GM12878 (cell line): Measurements from ENCODE around the gene CDC42SE2. TPM values are rescaled to one million over a fixed set of nuclear protein-coding genes. Genes with fewer than 3 reads are reported as not detected.

ENCODE experiments used
- ATAC-seq: fragments of 200-7000 bp; cut with Tn5 transposase; 3 replicates; pipeline ENCODE4 v1.9.1; 2020; ENCODE audit warnings: mild to moderate bottlenecking, moderate library complexity
- BruUV-seq: library from RNA; stranded (reverse); fragments of 400-500 nt; replicated peaks from 2 replicates; lab custom pipeline; 2021; lab: Mats Ljungman, UMichigan
- CTCF ChIA-PET: fragments of 300-600 bp; sonication (Branson Sonifier 250); formaldehyde crosslinking; extraction: SDS; loops from one replicate; lab custom pipeline; 2021; ENCODE audit warnings: inconsistent platforms; lab: Yijun Ruan, JAX
- POLR2A ChIA-PET: fragments of 350-600 bp; formaldehyde crosslinking; extraction: SDS; loops from one replicate; lab custom pipeline; 2021; ENCODE audit warnings: inconsistent platforms; lab: Charles Lee
- RAD21 ChIA-PET: fragments of 300-600 bp; sonication (Branson Sonifier 250); formaldehyde crosslinking; loops from one replicate; lab custom pipeline; 2023; ENCODE audit warnings: antibody characterized with exemption; ENCODE audit not compliant: unreplicated experiment; lab: Charles Lee
- SMC1A ChIA-PET: fragments of 300-600 bp; sonication (Branson Sonifier 250); formaldehyde crosslinking; loops from one replicate; lab custom pipeline; 2023; ENCODE audit not compliant: unreplicated experiment, uncharacterized antibody; lab: Charles Lee
- DNase-seq: peaks from one replicate; pipeline ENCODE4 v3.0.0-alpha.2; 2011; ENCODE audit warnings: low read depth, low spot score
- FAIRE-seq: peaks from 3 replicates; lab custom pipeline; 2011; peaks lifted over from hg19 to GRCh38; lab: Jason Lieb, UNC
- H2AFZ ChIP-seq: 2 replicates; pipeline ENCODE4 v1.6.0; 2011; ENCODE audit warnings: low read depth, low read length, control low read depth; ENCODE audit not compliant: control insufficient read depth
- H3K27ac ChIP-seq: 2 replicates; pipeline ENCODE4 v1.5.1; 2011; ENCODE audit warnings: control low read depth; ENCODE audit not compliant: control insufficient read depth, insufficient read depth
- H3K27me3 ChIP-seq, 2 experiments: replicated peaks in 1 of 2; 2 replicates each; pipeline versions ENCODE4 v1.6.0 to v1.6.1; 2011; ENCODE audit warnings: low read length in 1 of 2; ENCODE audit not compliant: control insufficient read depth in 2 of 2, insufficient read depth in 2 of 2
- H3K36me3 ChIP-seq, 2 experiments: 2 replicates each; pipeline ENCODE4 v1.5.1; 2011; ENCODE audit warnings: low read length in 1 of 2; ENCODE audit not compliant: control insufficient read depth in 2 of 2, insufficient read depth in 2 of 2
- H3K4me1 ChIP-seq: 2 replicates; pipeline ENCODE4 v1.6.1; 2011; ENCODE audit warnings: mild to moderate bottlenecking, low read length, moderate library complexity, mixed read lengths; ENCODE audit not compliant: control insufficient read depth, insufficient read depth
- H3K4me2 ChIP-seq: 2 replicates; pipeline ENCODE4 v1.6.0; 2011; ENCODE audit warnings: control low read depth; ENCODE audit not compliant: control insufficient read depth, insufficient read depth
- H3K4me3 ChIP-seq: fragments of 200-600 bp; sonication (generic); 2 replicates; pipeline ENCODE4 v1.5.1; 2016
- H3K79me2 ChIP-seq: 2 replicates; pipeline ENCODE4 v1.6.0; 2011; ENCODE audit warnings: low read length; ENCODE audit not compliant: control insufficient read depth, insufficient read depth
- H3K9ac ChIP-seq: 2 replicates; pipeline ENCODE4 v1.8.0; 2011; ENCODE audit warnings: low read length, control low read depth, mixed read lengths; ENCODE audit not compliant: control insufficient read depth, insufficient read depth
- H3K9me3 ChIP-seq: replicated peaks from 3 replicates; pipeline ENCODE4 v1.5.1; 2011; ENCODE audit warnings: mild to moderate bottlenecking, low read length; ENCODE audit not compliant: control insufficient read depth, insufficient read depth
- H4K20me1 ChIP-seq: 2 replicates; pipeline ENCODE4 v1.6.0; 2011; ENCODE audit not compliant: control insufficient read depth, insufficient read depth
- ATF2 ChIP-seq: IDR thresholded peaks from 2 replicates; pipeline ENCODE4 v1.6.1; 2012; ENCODE audit warnings: low read length, inconsistent platforms
- ATF7 ChIP-seq: fragments of 450-650 bp; IDR thresholded peaks from 2 replicates; pipeline ENCODE4 v1.6.1; 2016; ENCODE audit warnings: low read depth, mild to moderate bottlenecking
- BHLHE40 ChIP-seq, 2 experiments: fragments of 450-650 bp in 1 of 2; IDR thresholded peaks; 2 replicates each; pipeline ENCODE4 v1.6.1; 2011 to 2017; ENCODE audit warnings: low read depth in 2 of 2, borderline replicate concordance in 1 of 2, improper control_type of control experiment in 1 of 2, low read length in 1 of 2, mild to moderate bottlenecking in 1 of 2
- JUNB ChIP-seq: IDR thresholded peaks from 2 replicates; pipeline ENCODE4 v1.6.1; 2016; ENCODE audit warnings: antibody characterized with exemption, mild to moderate bottlenecking
- MXI1 ChIP-seq: fragments of 150-350 bp; IDR thresholded peaks from 2 replicates; pipeline ENCODE4 v1.6.1; 2011; ENCODE audit warnings: low read depth, mild to moderate bottlenecking, inconsistent platforms, low read length, improper control_type of control experiment
- NFIC ChIP-seq: IDR thresholded peaks from 2 replicates; pipeline ENCODE4 v1.6.1; 2012; ENCODE audit warnings: low read depth, mild to moderate bottlenecking, inconsistent platforms, low read length, moderate library complexity
- RELA ChIP-seq: fragments of 450-650 bp; IDR thresholded peaks from 2 replicates; pipeline ENCODE4 v1.8.0; 2014; ENCODE audit warnings: borderline replicate concordance; ENCODE audit not compliant: partially characterized antibody
- RELB ChIP-seq: fragments of 450-650 bp; IDR thresholded peaks from 2 replicates; pipeline ENCODE4 v1.6.1; 2017; ENCODE audit warnings: low read depth, mild to moderate bottlenecking, moderate library complexity
- SP1 ChIP-seq: IDR thresholded peaks from one replicate; pipeline ENCODE4 v1.6.1; 2011; ENCODE audit warnings: low read depth, low read length
- SPI1 ChIP-seq: IDR thresholded peaks from 2 replicates; pipeline ENCODE4 v1.6.1; 2011; ENCODE audit warnings: low read depth, mild to moderate bottlenecking, low read length, moderate library complexity, borderline replicate concordance; ENCODE audit not compliant: insufficient read depth
- WGBS: methylation state at CpG from one replicate; pipeline ENCODE4 v1.1.6; 2016; ENCODE audit warnings: low lambda C conversion rate; ENCODE audit not compliant: insufficient replicate concordance, insufficient coverage; ENCODE audit errors: missing lambda C conversion rate; 5-methylcytosine and 5-hydroxymethylcytosine counted together
- in situ Hi-C: fragments of 300-500 bp; cut with MboI; formaldehyde crosslinking; loops from 9 replicates; pipeline ENCODE4 v1.14.3; 2018; ENCODE audit warnings: mixed read lengths
- intact Hi-C: fragments of 100-400 bp; cut with micrococcal nuclease; formaldehyde crosslinking; loops from one replicate; pipeline ENCODE4 v1.14.2; 2022; ENCODE audit not compliant: unreplicated experiment
- polyA plus RNA-seq, 11 experiments: library from polyadenylated mRNA; depleted of rRNA in 4 of 11; unstranded in 6 of 11; stranded (reverse) in 5 of 11; fragments of >200 nt; fragmentation: Nextera tagmentation in 4 of 11; fragmentation: Illumina TruSeq in 1 of 11; extraction: Ambion mirVana in 4 of 11; extraction: Trizol in 1 of 11; gene quantifications; 1 replicate in 1 of 11; 2 replicates in 10 of 11; pipeline versions ENCODE4 v1.2.1 to v1.2.3, GENCODE V29; 2011 to 2016; ENCODE audit warnings: inconsistent platforms in 2 of 11, missing spikeins in 2 of 11, low read depth in 1 of 11
- total RNA-seq, 4 experiments: library from RNA; depleted of rRNA in 3 of 4; stranded (reverse); fragments of >200 nt in 3 of 4; fragmentation: Illumina TruSeq in 1 of 4; extraction: Trizol in 1 of 4; gene quantifications; 2 replicates each; pipeline versions ENCODE4 v1.2.1 to v1.2.3, GENCODE V29; 2013 to 2021

Gene CDC42SE2
- total and polyA plus RNA-seq, 10 of the 15 experiments (the other 5 are each of a cell fraction or from before 2014, with no cell fraction given), result 57.0 to 148 (median 80.3) TPM

DNA sequence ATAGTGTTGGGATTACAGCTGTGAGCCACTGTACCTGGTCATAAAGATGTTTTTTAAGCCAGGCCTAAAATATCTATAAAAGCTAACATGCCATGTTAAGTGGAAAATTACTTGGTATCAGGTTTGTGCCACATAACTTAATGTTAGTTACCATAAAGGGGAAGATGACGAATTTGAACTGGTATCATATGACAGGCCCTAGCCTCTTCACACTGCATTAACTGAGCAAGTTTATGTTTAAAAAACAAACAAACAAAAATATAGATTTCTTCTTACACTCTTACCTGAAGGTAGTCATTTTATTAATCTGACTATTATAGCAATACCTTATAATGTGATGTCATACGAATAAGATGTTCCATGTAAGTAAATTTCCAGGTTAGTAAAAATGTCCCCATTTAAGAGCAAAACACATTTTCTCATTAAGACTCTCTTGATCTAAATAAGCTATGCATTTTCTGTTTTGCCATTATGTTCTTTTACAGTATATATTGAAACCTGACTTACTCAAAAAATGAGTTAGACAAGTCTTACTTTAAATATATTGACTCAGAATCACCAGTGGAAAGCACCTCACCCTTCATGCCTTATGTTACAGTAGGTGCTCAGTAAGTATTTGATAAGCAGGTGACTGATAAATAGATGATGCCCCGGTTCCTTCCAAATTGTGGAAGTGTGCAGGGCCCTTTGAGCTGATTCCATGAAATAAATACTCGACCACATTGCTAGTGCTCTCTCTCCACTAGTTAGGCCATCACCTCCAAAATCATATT lies 125.4 kb downstream of the CDC42SE2 start:
- BruUV-seq, result no TSS peak
- 12% methylated on average over 4 of the region's 4 CpGs for WGBS
- ChIA-PET SMC1A (interaction anchor here (0.9 to 1.3 kb wide), 4 partner anchors 33 to 123 kb away, joined by 3 to 5 read pairs (median 3); no protein-coding TSS in a partner anchor), CTCF (interaction anchor here (0.6 to 0.9 kb wide), 3 partner anchors 9 to 113 kb away, joined by 3 to 4 read pairs (median 3); no protein-coding TSS in a partner anchor), POLR2A (no interaction called here), RAD21 (interaction anchor here (1.4 to 1.6 kb wide), 2 partner anchors 113 to 175 kb away, joined by 3 to 4 read pairs; no protein-coding TSS in a partner anchor)
- no peak overlapping the region for H3K9ac ChIP-seq
- H3K4me1 ChIP-seq, result peaks cover 15% of the 10 kb centered on the region
- FAIRE-seq (no peak), ATAC-seq (peak; percentile 49), DNase-seq (no peak)
- peaks cover 23% of the 10 kb centered on the region for H3K79me2 ChIP-seq
- H3K27me3 ChIP-seq, result no peaks in the 10 kb centered on the region
- no peaks in the 10 kb centered on the region for H3K9me3 ChIP-seq
- H2AFZ ChIP-seq, result no peak overlapping the region
- intact Hi-C loops, result no loop called here
- no peak overlapping the region for H3K4me3 ChIP-seq
- H3K27ac ChIP-seq, result no peak overlapping the region
- in situ Hi-C loops, result no loop called here
- H3K4me2 ChIP-seq, result no peak overlapping the region
- peaks cover 5 to 30% of the 10 kb centered on the region in 2 experiments for H3K36me3 ChIP-seq
- H4K20me1 ChIP-seq, result no peaks in the 10 kb centered on the region
- TF ChIP-seq BHLHE40 (IDR thresholded peaks at IDR 0.05; ENCODE audit: borderline replicate concordance in 1 of 2, low read depth in 2 of 2, low read length in 1 of 2) (peak in 1 of 2 experiments; percentile 21; a peak in 1 of 4 replicates), RELA (peak; percentile 53), SPI1 (no peak), NFIC (peak; percentile 62; the same call in 1 of the 2 replicates), JUNB (peak; percentile 78), RELB (peak; percentile 34; the same call in 1 of the 2 replicates), SP1 (no peak), ATF7 (peak; percentile 31; the same call in 1 of the 2 replicates), MXI1 (no peak), ATF2 (peak; percentile 36; the same call in 1 of the 2 replicates)
